Stimulated activated CD4-positive, alpha-beta T cell treated with anti-CD3 and anti-CD28 coated beads, Interleukin-12 subunit alpha, Interleukin-12 subunit beta, amount 100 ng/mL, for 24 hours (primary cell): ENCODE measurements around the gene SLC22A23.

Experiments used
- DNase-seq, 2 experiments: peaks; one replicate each; pipeline ENCODE4 v3.0.0-alpha.2; 2020; ENCODE audit warnings: low read depth in 2 of 2

SLC22A23 gene

GRCh38 chr6:3422435-3423070 lies 34.3 kb downstream of the SLC22A23 start:
- no peak for DNase-seq

GRCh38 chr6:3421791-3422434 lies 34.9 kb downstream of the SLC22A23 start:
- DNase-seq = no peak

DNA sequence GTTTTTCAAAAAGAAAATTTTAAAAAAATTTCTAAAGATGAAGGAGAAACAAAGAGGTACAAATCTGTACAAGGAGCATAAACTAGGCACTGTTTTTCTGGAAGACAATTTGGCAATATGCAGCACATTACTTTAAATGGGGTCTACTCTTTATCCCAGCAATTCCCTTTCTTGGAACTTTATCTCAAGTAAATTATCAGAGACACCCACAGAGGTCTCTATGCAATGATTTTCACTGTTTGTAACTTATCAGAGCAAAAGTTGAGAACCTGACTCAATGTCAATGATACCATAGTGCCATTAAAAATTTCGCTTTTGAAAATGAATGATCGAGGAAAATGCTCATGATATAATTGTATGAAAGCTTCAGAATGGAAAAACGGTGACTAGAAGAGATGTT lies 35.7 kb downstream of the SLC22A23 start:
- no peak for DNase-seq

GRCh38 chr6:3419624-3420272 lies 37.1 kb downstream of the SLC22A23 start:
- no peak for DNase-seq

GRCh38 chr6:3418496-3419060 lies 38.3 kb downstream of the SLC22A23 start:
- DNase-seq = no peak

DNA sequence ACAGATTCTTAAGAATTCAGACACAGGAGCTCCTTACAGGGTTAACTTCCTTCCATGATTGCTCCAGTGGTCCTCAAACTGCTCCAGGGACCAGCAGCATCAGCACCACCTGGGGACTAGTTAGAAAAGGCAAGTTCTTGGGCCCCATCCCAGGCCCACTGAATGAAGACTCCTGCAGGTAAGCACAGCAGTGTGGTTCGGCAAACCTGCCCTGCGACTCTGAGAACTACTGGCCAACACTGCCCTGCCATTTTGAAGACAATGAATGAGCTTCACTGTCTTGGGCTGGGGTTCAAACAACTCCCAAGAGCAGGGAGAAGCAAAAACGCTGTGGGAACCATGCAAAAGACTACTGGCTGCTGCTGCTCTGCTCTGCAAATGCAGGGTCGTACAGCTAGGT lies 39.4 kb downstream of the SLC22A23 start:
- DNase-seq = no peak

DNA sequence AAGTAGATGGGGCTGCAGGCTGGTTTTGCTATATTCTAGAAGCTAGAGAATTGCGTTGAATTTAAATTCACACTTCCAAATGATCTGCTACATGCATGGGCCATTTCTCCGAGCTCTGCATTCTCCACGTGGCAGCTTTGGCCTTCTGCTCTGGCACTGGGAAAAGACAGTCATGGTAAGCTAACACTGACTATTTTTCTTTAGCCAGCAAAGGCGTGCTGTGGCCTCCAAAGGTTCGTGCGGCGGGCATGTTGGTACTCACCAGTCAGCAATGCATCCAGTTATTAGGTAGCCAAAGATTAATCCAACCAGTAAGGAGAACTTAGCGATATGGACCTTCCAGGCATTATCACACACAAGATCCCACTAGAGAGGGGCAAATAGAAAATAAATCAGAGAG lies 41.4 kb downstream of the SLC22A23 start:
- no peak for DNase-seq

- DNase-seq = no peak
Observed at GRCh38 chr6:3415082-3415453, 41.8 kb downstream of the SLC22A23 start.

- DNase-seq = no peak
Observed at GRCh38 chr6:3414327-3415081, 42.3 kb downstream of the SLC22A23 start.

- DNase-seq = no peak
Observed at GRCh38 chr6:3413592-3413991, 43.3 kb downstream of the SLC22A23 start.

GRCh38 chr6:3412779-3413500 lies 43.9 kb downstream of the SLC22A23 start:
- DNase-seq = no peak

- DNase-seq = no peak
Observed at GRCh38 chr6:3411967-3412778, 44.7 kb downstream of the SLC22A23 start.

- peak; percentile 10 to 52 for DNase-seq
Observed at GRCh38 chr6:3410385-3411360, 46.2 kb downstream of the SLC22A23 start.

- no peak for DNase-seq
Observed at GRCh38 chr6:3409699-3410384, 47.0 kb downstream of the SLC22A23 start.

- no peak for DNase-seq
Observed at GRCh38 chr6:3408665-3409064, 48.2 kb downstream of the SLC22A23 start.

- no peak for DNase-seq
Observed at GRCh38 chr6:3407840-3408239, 49.0 kb downstream of the SLC22A23 start.

DNA sequence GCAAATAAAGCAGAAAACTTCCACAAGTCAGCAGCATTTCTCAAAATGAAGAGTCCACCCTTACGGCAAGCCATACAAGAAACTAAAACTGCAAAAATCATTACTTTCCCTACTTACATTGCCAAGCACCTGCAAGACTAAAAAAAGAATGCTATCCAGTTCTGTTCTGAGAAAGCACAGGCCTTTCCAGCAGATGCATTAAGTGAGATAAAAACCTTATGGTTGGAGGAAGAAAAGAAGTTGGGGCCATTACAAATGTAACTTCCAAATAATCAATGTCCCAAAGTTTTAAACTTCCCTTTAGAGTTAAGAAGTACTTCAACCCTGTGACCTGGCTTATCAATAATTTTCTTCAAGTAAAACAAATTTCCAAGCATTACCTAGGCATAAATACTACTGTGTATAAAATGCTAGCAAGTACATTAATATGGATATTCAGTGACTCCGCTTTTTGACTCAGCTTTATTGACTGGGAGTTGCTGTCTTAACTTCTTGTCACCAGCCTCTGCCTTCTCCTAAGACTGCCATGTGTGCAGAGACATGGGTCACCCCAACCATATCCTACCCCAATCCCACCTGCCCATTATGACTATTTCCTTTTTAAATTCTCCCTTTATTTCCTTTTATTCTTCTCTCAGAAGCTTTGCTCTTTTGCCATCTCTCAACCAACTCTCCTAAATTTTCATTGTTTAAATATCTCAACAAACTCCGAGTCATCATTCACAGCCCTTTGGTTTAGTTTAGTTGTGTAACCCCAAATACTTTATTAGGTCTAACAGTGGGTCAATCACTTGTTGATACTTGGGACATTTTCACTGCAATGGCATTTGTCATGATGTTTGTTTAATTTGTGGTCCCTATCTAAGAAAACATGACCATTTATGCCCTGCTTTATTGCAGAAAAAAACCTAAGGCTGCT lies 49.7 kb downstream of the SLC22A23 start:
- no peak for DNase-seq

GRCh38 chr6:3406362-3406821 lies 50.5 kb downstream of the SLC22A23 start:
- DNase-seq = no peak
